DMS114 treated with DMSO at 0.1 percent for 48 hours (cell line): ENCODE data around the gene NBEA.
"Not testable (repeated sequence)": the region's sequence is repeated elsewhere in the genome, so short reads cannot be mapped to it uniquely, and the experiment has no call there.

Source experiments
- DNase-seq: peaks from one replicate; lab custom pipeline; 2025; ENCODE audit not compliant: unreplicated experiment; lab: John Stamatoyannopoulos, UW

NBEA gene

DNA sequence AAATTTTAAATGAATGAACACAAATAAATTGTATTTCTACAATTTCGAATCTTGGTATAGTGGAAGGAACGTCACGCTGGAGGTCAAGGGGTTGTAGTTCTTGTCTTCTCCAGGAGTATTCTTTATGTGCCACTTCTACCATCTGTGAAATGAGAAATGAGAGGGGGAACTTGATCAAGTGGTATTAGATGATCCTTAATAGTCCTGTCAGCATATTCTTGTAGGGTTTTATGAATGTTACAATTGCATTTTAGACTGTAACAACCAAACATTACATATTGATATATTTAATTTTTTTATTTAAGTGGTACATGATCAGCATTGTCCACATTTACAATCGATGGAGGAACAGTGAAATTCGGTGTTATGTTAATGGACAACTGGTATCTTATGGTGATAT lies 113.6 kb downstream of the NBEA start:
- DNase-seq: no peak

- no peak for DNase-seq
Observed at GRCh38 chr13:35057858-35058257, 115.8 kb downstream of the NBEA start.

DNA sequence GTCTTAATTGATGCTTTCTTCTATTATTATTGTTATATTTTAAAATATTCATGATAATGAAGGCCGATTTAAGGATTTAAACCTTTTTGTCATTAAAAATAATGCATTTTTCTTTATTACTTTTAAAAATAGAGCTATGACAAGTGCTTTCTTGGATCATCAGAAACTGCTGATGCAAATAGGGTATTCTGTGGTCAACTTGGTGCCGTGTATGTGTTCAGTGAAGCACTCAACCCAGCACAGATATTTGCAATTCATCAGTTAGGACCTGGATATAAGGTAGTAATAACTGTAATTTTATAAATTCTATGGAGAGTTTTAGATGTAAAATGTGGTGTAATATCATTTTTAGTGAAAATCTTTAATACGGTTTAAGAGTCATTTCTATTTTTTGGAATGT lies 116.5 kb downstream of the NBEA start:
- not testable (repeated sequence) for DNase-seq

GRCh38 chr13:35086667-35087066 lies 144.6 kb downstream of the NBEA start:
- no peak for DNase-seq

DNA sequence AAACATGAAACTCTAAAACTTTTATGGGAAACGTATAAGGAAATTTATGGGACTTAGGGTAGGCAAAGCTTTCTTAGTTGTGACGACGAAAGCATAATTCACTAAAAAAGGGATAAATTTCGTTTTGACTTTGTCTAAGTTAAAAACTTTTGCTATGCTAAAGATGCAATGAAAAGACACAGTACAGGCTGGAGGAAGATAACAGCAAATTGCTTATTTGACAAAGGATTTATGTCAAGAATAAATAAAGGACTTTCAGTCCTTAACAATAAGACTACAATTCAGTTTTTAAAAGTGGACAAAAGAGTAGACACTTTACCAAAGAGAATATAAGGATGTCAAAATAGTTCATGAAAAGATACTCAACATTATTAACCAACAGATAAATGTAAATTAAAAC lies 150.2 kb downstream of the NBEA start:
- no peak for DNase-seq

GRCh38 chr13:35092751-35093150 lies 150.7 kb downstream of the NBEA start:
- DNase-seq: no peak

- DNase-seq: no peak
Observed at GRCh38 chr13:35093356-35093755, 151.3 kb downstream of the NBEA start.

DNA sequence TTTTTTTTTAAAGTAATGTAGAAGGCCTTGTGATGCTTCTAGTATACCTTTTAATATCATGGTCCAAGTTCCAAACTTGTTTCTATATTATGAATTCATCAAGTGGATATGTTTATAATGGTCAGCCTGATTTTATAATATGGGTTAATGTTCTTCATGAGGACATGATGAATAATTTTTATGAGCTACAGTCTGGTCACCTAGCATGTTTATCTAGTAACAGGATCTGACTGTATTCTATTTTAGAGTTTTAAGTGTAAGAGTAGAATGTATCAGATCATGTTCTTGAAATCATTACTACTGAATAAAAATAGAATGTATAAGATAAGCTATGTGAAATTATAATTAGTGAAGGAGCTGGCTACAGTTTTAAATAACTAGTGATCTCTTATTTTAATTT lies 164.7 kb downstream of the NBEA start:
- not testable (repeated sequence) for DNase-seq

GRCh38 chr13:35107535-35107934 lies 165.5 kb downstream of the NBEA start:
- no peak for DNase-seq

DNA sequence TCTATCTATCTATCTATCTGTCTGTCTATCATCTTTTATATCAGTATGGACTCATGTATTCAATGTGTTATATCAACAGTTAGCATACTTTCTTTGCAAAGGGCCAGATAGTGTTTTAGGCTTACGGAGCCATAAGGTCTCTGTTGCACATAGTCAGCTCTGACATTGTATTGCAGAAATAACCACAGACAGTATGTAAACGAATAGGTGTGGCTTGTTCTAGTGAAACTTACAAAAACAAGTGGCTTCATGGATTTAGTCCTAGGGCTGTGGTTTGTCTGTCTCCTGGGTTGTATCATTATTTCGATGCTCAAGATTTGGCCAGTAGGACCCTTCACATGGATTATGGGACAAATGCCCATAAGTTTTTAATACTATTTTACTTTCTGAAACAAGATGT lies 171.5 kb downstream of the NBEA start:
- not testable (repeated sequence) for DNase-seq

- DNase-seq: no peak
Observed at GRCh38 chr13:35127466-35127865, 185.4 kb downstream of the NBEA start.

DNA sequence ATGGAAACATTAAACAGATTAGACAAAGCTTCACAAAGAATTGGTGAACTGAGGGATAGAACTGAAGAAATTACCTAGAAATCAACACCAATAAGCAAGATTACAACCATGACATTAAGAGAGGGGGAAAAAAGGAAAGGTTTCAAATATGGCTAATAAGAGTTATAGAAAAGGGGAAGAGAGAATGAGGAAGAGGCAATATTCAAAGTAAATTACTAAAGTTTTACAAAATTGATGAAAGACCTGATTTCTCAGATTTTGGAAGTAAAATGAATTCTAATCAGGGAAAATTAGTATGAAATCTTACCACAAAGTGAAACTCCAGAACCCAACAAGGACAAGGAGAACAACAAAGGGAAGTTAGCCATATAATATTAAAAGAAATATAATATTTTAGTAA lies 187.4 kb downstream of the NBEA start:
- DNase-seq: no peak

DNA sequence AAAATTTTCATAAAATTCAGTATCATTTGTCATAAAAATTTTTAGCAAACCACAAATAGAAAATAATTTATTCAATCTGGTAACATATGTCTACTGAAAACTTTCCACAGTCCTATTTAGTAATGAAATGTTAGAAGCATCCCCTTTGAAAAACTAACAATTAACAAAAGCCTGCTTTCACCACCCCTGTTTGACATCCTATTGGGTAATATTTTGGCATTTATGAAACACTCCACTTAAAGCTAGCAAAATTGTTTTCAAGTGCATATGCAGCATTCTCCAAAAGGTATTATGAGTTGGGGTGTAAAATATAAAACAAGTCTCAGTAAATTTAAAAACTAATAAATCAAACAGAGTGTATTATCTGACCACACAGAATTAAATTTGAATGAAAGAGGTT lies 189.4 kb downstream of the NBEA start:
- no peak for DNase-seq

DNA sequence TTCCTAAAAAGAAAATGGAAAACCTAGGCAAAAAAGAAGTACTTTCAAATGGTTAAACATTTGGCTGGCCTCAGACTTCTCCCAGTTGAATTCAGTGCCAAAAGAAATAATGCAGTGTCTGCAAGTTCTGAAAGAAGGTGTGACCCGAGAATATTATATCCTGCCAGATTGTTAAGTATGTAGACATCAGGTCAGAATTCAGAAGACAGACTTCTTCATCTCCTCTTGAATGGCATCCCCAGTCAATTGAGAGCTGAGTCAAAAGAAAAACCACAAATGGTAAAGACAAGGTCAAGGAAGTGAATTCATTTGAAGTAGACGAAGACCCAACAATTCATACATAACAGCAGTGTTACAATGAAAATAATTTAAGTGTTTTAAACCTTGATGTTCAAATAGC lies 194.5 kb downstream of the NBEA start:
- no peak for DNase-seq

DNA sequence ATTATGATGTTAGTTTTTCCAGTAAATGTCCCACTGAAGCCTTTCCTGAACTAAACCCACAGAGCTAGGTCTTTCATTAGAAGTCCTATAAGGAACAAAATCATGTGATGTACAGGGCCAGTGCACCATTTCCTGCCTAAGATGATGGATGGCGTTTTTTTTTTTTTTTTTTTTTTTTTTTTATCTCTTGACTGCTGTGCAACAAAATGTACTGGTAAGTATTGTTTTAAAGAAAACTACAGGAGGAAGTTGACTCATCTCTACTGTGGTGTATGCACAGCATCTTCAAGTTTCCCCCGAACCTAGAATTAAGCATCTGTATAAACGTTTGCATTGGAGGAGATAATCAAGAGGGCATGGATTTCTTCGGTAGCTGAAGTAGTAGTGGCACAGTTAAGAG lies 197.5 kb downstream of the NBEA start:
- DNase-seq: no peak

GRCh38 chr13:35140321-35140720 lies 198.3 kb downstream of the NBEA start:
- no peak for DNase-seq

GRCh38 chr13:35140831-35141230 lies 198.8 kb downstream of the NBEA start:
- DNase-seq: no peak

GRCh38 chr13:35143123-35143522 lies 201.1 kb downstream of the NBEA start:
- no peak for DNase-seq

- DNase-seq: no peak
Observed at GRCh38 chr13:35144166-35144890, 202.3 kb downstream of the NBEA start.

- DNase-seq: no peak
Observed at GRCh38 chr13:35146686-35147085, 204.6 kb downstream of the NBEA start.

GRCh38 chr13:35157143-35157755 lies 215.2 kb downstream of the NBEA start:
- DNase-seq: peak; percentile 28

DNA sequence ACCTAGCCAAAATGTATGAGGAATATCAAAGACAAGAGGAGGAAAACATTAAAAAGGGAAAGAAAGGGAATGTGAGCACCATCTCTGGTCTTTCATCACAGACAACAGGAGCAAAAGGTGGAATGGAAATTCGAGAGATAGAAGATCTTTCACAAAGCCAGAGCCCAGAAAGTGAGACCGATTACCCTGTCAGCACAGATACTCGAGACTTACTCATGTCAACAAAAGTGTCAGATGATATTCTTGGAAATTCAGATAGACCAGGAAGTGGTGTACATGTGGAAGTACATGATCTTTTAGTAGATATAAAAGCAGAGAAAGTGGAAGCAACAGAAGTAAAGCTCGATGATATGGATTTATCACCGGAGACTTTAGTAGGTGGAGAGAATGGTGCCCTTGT lies 217.0 kb downstream of the NBEA start:
- no peak for DNase-seq

DNA sequence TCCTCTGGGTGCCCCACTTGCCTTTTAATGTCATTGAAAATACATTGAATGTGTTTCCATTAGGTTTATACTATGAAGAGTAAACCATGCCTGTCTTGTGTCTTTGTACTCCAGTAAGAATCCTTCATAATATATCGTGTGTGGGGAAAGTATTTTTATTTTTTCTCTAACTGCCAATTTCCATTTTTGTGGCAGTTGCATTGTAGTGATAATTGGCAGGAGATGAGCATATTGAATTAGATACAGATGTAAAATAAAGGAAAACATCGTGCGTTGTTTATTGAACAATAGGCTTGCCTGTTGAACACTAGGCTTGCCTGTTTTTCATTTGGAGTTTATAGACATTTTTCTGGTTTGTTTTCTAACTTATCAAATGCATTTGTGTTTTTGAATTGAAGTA lies 218.8 kb downstream of the NBEA start:
- no peak for DNase-seq
